Adipocyte (in vitro differentiated cells): Measurements from ENCODE around the gene FAM184B.
A peak's percentile ranks its signal among the peaks of the same experiment; 100 is the strongest.

ENCODE experiments used
- DNase-seq: peaks from one replicate; pipeline ENCODE4 v3.0.0-alpha.2; 2015; ENCODE audit warnings: low read depth
- H3K27me3 ChIP-seq: replicated peaks from 2 replicates; pipeline ENCODE4 v1.7.0; 2013; ENCODE audit warnings: mild to moderate bottlenecking, low read length, moderate library complexity; ENCODE audit not compliant: control insufficient read depth, insufficient read depth
- H3K36me3 ChIP-seq: 2 replicates; pipeline ENCODE4 v1.7.0; 2013; ENCODE audit warnings: low read length, mild to moderate bottlenecking, moderate library complexity; ENCODE audit not compliant: control insufficient read depth, insufficient read depth, severe bottlenecking
- H3K4me1 ChIP-seq: 2 replicates; pipeline ENCODE4 v1.7.0; 2013; ENCODE audit warnings: mild to moderate bottlenecking, low read length, moderate library complexity; ENCODE audit not compliant: control insufficient read depth, insufficient read depth
- H3K4me3 ChIP-seq: 2 replicates; pipeline ENCODE4 v1.7.0; 2013; ENCODE audit warnings: mild to moderate bottlenecking, low read length, moderate library complexity
- H3K9ac ChIP-seq: 2 replicates; pipeline ENCODE4 v1.7.0; 2013; ENCODE audit warnings: mild to moderate bottlenecking, low read length, moderate library complexity
- H3K9me3 ChIP-seq: 2 replicates; pipeline ENCODE4 v1.7.0; 2013; ENCODE audit warnings: mild to moderate bottlenecking, low read length, moderate library complexity; ENCODE audit not compliant: control insufficient read depth

Gene FAM184B

GRCh38 chr4:17624821-17625220, 156.6 kb downstream of the FAM184B start:
- H3K36me3 ChIP-seq, result peaks cover 99% of the 10 kb centered on the region
- H3K4me1 ChIP-seq, result peaks cover 7% of the 10 kb centered on the region
- no peaks in the 10 kb centered on the region for H3K27me3 ChIP-seq
- H3K4me3 ChIP-seq, result no peak overlapping the region
- no peaks in the 10 kb centered on the region for H3K9me3 ChIP-seq
- no peak for DNase-seq
- no peak overlapping the region for H3K9ac ChIP-seq

GRCh38 chr4:17623451-17624001, 157.9 kb downstream of the FAM184B start:
- Histone ChIP-seq H3K4me3 (no peak overlapping the region), H3K9me3 (no peaks in the 10 kb centered on the region), H3K4me1 (peaks cover 19% of the 10 kb centered on the region), H3K36me3 (peaks cover 89% of the 10 kb centered on the region), H3K27me3 (no peaks in the 10 kb centered on the region), H3K9ac (no peak overlapping the region)
- no peak for DNase-seq

- peak overlapping the region; percentile 37 for H3K9ac ChIP-seq
- no peaks in the 10 kb centered on the region for H3K9me3 ChIP-seq
- H3K4me1 ChIP-seq, result peaks cover 37% of the 10 kb centered on the region
- no peaks in the 10 kb centered on the region for H3K27me3 ChIP-seq
- peaks cover 58% of the 10 kb centered on the region for H3K36me3 ChIP-seq
- DNase-seq, result peak; percentile 54
- peak overlapping the region; percentile 16 for H3K4me3 ChIP-seq
These were observed 161.9 kb downstream of the FAM184B start for GRCh38 chr4:17619416-17620105.

GRCh38 chr4:17618926-17619325, 162.5 kb downstream of the FAM184B start:
- Histone ChIP-seq H3K4me1 (peaks cover 37% of the 10 kb centered on the region), H3K9me3 (no peaks in the 10 kb centered on the region), H3K9ac (peak overlapping the region; percentile 37), H3K4me3 (peak overlapping the region; percentile 16), H3K36me3 (peaks cover 51% of the 10 kb centered on the region), H3K27me3 (no peaks in the 10 kb centered on the region)
- DNase-seq, result no peak

- Histone ChIP-seq H3K9ac (no peak overlapping the region), H3K27me3 (no peaks in the 10 kb centered on the region), H3K9me3 (no peaks in the 10 kb centered on the region), H3K4me3 (peak overlapping the region; percentile 99), H3K4me1 (peaks cover 37% of the 10 kb centered on the region), H3K36me3 (peaks cover 25% of the 10 kb centered on the region)
- DNase-seq, result no peak
These were observed 165.1 kb downstream of the FAM184B start for GRCh38 chr4:17616283-17616682.

GRCh38 chr4:17614416-17615299, 166.8 kb downstream of the FAM184B start, which contains the start of gene MED28:
MED28 (plus strand) TSS chr4:17614641; CDS start chr4:17614655, 14 bp downstream.
- Histone ChIP-seq H3K4me3 (peak within 1 kb of the TSS; percentile 99), H3K4me1 (peaks cover 28% of the 10 kb centered on the region), H3K9ac (peak within 1 kb of the TSS; percentile 99)

GRCh38 chr4:17613761-17614415, 167.5 kb downstream of the FAM184B start:
- Histone ChIP-seq H3K9ac (peak overlapping the region; percentile 99), H3K4me1 (peaks cover 21% of the 10 kb centered on the region), H3K4me3 (peak overlapping the region; percentile 99), H3K36me3 (peaks cover 8% of the 10 kb centered on the region), H3K9me3 (no peaks in the 10 kb centered on the region), H3K27me3 (no peaks in the 10 kb centered on the region)
- DNase-seq, result peak; percentile 86

More at GRCh38 chr4:17614416-17615299, 166.8 kb downstream of the FAM184B start, which contains the start of gene MED28:
- peaks cover 10% of the 10 kb centered on the region for H3K36me3 ChIP-seq
- H3K9me3 ChIP-seq, result no peaks in the 10 kb centered on the region
- DNase-seq, result peak; percentile 99
- H3K27me3 ChIP-seq, result no peaks in the 10 kb centered on the region

GRCh38 chr4:17605236-17605635, 176.2 kb downstream of the FAM184B start:
- no peak for DNase-seq
- Histone ChIP-seq H3K36me3 (peaks cover 69% of the 10 kb centered on the region), H3K9ac (no peak overlapping the region), H3K4me1 (no peaks in the 10 kb centered on the region), H3K9me3 (no peaks in the 10 kb centered on the region), H3K27me3 (no peaks in the 10 kb centered on the region), H3K4me3 (no peak overlapping the region)

- H3K9me3 ChIP-seq, result no peaks in the 10 kb centered on the region
- H3K4me3 ChIP-seq, result no peak overlapping the region
- peaks cover 76% of the 10 kb centered on the region for H3K36me3 ChIP-seq
- DNase-seq, result no peak
- H3K4me1 ChIP-seq, result peaks cover 4% of the 10 kb centered on the region
- H3K9ac ChIP-seq, result no peak overlapping the region
- H3K27me3 ChIP-seq, result no peaks in the 10 kb centered on the region
These were observed 181.6 kb downstream of the FAM184B start for GRCh38 chr4:17599826-17600225.

- Histone ChIP-seq H3K9me3 (no peaks in the 10 kb centered on the region), H3K4me3 (no peak overlapping the region), H3K4me1 (peaks cover 4% of the 10 kb centered on the region), H3K36me3 (peaks cover 92% of the 10 kb centered on the region), H3K27me3 (no peaks in the 10 kb centered on the region), H3K9ac (no peak overlapping the region)
- no peak for DNase-seq
These were observed 183.9 kb downstream of the FAM184B start for GRCh38 chr4:17597517-17597916.
